Diencephalon (tissue), 1 donor: ENCODE measurements around the gene NRDC. TPM values are rescaled to one million over a fixed set of nuclear protein-coding genes. Genes with fewer than 3 reads are reported as not detected.

Experiments used
- small RNA-seq: library from RNA; depleted of rRNA; stranded (forward); fragments of <200 nt; gene quantifications from one replicate; pipeline ENCODE3, GENCODE V24; 2014
- total RNA-seq: library from RNA; depleted of rRNA; stranded (reverse); fragments of >200 nt; gene quantifications from one replicate; pipeline ENCODE4 v1.2.3, GENCODE V29; 2014

NRDC gene
- 101 TPM for total RNA-seq

DNA sequence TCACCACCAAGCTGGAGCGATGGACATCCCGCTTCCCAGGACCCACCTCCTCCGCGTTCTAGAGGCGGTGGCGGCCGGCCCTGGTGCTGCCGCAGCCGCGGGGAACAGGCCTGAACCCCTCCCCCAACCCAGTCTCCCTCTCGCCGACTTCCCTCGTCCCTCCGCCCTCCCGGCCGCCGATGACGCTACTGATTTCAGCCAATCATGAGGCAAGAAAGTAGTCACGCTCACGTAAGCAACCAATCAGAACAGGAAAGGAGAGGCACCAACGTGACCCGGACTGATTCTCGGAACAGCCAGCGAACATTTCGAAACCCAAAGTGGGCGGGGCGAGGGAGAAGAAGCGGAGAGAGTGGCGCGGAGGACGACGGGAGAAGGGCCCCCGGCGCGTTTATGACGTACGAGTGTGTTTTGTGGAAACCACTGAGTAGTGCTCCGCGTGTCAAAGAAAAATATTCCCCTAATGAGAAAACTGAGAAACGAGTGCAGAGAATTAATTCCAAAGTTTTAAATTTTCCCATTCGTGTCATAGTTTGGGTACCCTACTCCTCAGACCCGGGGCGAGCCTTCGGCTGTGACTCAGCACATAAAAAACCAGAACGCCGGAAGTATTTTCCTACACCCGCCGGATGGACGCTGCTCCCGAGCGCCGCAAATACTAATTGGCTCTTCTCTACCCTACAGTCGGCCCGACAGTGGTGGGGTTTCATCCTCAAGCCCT, at the start of gene NRDC:
Gene NRDC (minus strand): TSS at position 112 of the 721 bp plus-strand sequence. CDS start 112 bp downstream, outside the sequence.

Small RNAs within 50 kb of the gene (small RNA-seq; reads per million reads assigned to genes)
- not detected for gene AL050343.2

Other genes starting within 250 kb of the NRDC start
- 81.2 TPM for gene RAB3B, start 112.0 kb upstream of the NRDC start, total RNA-seq
- gene KTI12, start 155.1 kb upstream of the NRDC start, total RNA-seq = 7.4 TPM
- gene TXNDC12, start 176.5 kb upstream of the NRDC start, total RNA-seq = 27.9 TPM
- gene BTF3L4, start 177.6 kb upstream of the NRDC start, total RNA-seq = 152 TPM